Inflammatory macrophage treated with lipopolysaccharide for 4 hours (primary cell): ENCODE data around the gene EPB41L4A.

Experiments used
- DNase-seq: peaks from one replicate; pipeline ENCODE4 v3.0.0-alpha.2; 2020

EPB41L4A gene

DNA sequence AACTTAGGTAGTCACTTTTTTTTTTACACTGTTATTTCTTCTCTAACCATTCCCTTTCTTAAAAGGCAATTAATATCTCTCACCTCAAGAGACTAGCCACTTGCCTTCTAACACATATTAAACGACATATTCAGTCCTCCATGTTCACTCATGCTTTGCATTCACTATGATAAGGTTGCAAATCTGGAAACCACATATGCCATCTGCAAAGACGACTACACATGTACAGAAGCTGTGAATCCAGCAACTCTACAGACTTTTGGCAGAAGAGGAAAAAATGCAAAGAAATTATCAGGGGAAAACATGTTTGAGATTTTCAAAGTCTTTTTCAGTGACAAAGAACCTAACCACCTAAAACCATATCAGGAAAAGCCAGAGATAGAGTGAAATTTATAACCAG lies 112.1 kb downstream of the EPB41L4A start:
- no peak for DNase-seq

DNA sequence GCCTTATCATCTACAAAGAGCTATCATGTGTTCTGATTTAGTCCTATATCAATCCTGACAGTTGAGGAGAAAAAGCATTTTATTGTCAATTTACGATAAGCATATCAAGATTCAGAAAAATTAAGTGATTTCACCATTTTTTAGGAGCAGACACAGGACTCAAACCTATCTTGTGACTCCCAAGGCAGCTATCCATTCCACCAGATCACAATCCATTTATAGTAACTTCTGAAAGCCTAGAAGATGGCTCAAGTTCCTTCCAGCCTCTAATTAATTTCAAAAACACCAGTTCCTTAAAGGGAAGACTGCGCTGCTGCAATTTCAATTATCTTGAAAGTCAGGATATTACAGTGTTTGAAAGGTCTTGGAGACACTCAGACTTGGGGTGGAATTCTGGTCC lies 114.3 kb downstream of the EPB41L4A start:
- DNase-seq = no peak

DNA sequence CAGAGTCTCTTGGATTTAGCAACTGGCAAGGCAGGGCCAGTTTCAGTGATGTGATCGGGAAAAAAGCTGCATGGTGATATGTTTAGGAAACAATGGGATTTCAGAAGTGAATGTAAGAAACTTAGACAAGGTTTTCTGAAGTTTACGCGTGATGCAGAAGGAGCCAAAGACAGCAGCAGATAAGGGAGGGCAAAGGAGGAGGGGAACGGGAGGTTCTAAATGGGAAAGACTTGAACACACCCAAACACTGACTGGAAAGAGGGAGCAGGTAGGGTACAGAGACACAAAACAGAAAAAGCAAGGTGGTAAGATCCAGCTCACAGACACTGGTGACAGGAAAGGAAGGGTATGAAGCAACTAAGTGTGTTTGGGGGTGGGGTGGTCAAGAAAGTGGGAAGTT lies 115.4 kb downstream of the EPB41L4A start:
- no peak for DNase-seq

DNA sequence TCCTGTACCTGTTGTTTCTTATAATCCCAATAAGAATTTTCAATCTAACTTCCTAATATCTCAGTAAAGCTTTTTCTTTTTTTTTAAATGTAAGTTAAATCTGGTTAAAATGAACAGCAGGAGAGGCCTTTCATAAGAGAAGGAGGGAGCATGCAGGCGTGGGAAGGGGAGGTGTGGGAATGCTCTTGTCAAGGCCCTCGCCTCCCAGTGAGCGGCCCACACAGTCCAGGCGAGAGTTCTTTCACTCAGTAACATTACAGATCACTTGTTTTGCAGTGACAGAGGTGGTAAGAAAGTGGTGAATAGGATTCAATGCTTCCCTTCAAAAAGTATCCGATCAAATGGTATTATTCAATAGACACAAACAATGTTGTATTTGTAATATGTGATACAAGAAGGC lies 125.0 kb downstream of the EPB41L4A start:
- no peak for DNase-seq

DNA sequence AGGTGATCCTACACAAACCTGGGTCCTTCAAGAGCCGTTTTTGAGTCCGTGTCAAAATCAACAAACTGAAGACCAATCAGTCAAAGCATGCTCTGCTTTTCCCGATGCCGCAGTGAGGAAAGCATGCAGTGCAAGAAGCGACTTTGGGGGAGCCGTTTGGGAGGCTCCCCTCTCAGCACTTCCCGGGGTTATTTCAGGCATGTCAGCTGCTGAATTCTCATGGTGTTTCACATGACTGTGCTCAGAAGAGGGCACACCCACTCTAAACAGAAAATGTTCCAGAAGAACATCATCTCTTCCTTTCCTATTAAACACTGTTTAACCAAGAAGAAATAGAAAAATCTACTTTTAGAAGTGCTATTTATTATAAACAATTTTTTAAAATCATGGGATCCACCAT lies 125.5 kb downstream of the EPB41L4A start:
- no peak for DNase-seq

DNA sequence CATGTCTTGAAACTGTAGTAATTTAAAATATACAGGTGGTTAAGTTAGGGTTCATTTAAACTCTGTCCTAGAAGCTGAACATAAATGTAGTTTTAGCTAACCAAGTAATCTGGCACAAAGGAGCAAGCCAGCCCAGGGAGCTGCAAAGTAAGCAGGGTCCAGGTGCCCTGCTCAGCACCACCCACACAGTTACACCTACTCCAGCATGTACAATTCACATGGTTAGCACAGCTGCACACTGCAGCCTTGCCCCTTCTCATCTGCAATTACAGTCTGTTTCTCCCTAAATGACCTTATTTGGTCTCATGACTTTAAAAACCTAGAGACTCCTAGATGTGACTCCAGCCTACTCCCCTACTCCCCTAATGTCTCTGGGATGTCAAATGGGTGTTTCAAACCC lies 128.4 kb downstream of the EPB41L4A start:
- DNase-seq = no peak

DNA sequence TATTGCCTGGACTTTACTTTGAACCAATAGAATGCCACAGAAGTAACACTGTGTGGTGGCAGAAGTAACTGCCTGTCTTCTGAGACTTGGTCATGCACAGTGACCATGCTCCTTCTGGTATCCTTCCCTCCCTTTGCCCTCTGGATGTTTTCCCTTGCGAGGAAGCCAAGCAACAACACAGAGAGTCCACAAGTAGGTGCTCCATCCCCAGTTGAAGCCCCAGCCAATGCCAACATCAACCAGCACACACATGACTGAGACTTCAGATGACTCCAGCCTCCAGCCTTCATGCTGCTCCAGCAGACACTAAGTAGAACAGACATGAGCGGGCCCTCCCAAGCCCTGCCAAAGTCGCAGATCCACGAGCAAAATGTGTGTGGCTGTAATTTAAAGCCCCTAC lies 129.6 kb downstream of the EPB41L4A start:
- DNase-seq = no peak

DNA sequence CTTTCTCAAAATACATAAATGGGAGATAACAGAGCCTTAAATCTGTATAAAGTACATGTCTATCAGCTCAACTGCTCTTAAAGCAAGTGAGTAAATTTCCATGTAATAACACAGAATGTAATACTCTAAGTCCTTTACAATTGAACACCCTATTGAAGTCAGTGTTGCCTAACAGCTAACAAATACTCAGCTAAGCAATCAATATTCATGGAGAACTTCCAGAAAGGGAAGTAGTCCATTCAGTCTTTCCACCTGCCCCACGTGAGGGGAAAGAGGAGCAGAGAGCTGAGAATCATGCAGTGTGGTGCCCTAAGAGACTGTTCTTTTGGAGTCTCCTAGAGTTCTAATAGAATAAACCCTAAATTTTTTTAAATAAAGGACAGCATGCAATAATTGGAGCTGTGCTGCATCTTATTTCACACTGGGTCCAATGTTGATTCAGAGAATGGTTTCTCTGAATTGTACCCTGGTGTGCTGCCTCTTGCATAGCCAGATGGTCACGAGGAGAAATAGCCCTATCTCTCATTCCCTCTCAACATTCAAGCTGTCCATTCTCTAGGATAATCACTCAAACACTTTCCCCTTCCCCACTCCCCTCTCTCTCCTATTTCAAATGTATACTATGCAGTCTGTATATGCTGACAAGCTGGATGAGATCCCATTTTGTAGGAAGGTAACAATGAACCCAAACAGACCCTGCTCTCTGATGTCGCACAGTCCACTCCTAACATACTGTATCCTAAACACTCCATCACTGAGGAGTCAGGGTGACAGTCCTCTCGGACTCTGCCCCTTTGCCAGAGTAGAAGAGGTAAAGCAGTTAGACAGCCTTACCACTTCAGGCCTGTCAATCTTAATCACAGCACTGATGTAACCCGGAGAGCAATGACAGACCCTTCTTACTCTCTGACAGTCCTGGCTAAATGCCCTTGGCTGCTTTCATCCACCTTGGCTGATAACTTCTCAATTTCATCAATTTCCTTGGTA lies 134.8 kb downstream of the EPB41L4A start:
- DNase-seq = no peak

DNA sequence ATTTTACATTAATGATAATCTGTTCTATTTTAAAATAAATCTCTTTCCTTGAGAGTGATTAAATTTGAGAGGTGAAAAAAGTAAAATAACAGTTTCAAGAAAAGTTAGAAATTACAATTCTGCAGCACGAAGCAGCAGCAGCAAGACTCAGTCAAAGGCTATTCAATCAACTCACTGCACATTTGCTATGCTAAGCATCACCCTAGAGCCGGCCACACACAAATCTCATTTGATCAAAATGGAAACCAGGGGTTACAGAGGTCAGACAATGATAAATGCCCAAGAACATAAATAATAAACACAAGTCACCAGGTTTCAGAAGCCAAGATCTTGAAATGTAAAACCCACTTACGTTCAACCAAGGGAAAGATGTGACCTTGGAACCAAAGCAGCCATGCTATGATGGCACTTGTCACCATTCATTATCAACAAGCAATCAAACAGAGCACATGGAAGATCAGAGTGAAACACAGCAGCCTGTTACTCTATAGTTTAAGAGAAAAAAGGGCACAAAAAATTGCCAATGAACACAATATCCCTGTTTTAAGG lies 136.0 kb downstream of the EPB41L4A start:
- DNase-seq = no peak

DNA sequence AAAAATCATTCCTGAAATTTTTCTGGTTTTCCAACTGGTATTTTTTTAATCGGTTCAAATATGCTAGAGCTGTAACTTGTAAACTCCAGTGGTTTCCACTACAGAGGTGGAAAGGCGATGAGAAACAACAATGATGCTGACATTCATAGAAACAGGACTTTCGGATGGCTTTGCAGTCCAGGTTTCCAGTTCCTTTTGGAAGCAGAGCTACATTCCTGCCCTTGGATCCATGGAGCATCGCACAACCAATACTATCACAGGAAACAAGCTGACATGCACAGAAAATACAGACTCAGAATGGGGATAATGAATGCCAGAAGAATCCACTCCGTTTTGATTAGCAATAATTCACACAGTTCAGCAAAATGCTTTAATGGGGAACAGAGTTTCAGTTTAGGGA lies 140.0 kb downstream of the EPB41L4A start:
- DNase-seq = no peak

DNA sequence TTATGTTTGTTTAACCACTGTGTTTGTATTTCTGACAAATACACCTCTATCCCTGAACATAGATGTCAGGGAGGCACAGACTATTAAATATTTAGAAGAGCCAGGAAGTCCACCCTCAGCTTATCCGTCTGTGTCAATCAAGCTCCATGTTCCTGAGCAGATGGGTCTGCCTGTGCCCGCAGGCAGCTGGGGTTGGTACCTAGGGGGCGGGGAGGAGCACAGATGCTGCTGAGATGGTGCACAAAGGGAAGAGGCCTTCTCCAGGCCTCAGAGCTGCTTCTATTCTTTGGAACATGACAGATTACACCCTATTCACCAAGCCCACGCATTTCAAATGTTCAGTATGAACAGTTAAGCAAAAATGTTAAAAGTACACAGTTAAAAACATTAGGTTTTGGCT lies 142.1 kb downstream of the EPB41L4A start:
- DNase-seq = no peak

DNA sequence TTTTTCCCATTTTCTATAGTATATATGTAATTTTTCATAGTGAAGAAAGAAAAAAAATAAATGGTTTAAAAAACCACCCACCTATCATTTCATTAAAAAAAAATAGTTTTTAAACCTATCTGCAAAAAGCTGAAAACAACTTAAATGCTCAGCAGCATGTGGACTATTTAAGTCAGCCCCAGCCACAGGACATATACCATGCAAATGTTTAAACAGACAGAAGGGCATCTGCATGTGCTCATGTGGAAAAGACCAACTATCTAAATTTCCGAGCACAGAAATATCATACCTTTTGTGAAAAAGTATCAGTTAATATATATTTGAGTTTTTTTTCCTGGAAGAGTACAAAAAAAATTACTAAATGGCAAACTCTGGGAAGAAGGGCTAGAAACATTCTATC lies 143.4 kb downstream of the EPB41L4A start:
- no peak for DNase-seq

DNA sequence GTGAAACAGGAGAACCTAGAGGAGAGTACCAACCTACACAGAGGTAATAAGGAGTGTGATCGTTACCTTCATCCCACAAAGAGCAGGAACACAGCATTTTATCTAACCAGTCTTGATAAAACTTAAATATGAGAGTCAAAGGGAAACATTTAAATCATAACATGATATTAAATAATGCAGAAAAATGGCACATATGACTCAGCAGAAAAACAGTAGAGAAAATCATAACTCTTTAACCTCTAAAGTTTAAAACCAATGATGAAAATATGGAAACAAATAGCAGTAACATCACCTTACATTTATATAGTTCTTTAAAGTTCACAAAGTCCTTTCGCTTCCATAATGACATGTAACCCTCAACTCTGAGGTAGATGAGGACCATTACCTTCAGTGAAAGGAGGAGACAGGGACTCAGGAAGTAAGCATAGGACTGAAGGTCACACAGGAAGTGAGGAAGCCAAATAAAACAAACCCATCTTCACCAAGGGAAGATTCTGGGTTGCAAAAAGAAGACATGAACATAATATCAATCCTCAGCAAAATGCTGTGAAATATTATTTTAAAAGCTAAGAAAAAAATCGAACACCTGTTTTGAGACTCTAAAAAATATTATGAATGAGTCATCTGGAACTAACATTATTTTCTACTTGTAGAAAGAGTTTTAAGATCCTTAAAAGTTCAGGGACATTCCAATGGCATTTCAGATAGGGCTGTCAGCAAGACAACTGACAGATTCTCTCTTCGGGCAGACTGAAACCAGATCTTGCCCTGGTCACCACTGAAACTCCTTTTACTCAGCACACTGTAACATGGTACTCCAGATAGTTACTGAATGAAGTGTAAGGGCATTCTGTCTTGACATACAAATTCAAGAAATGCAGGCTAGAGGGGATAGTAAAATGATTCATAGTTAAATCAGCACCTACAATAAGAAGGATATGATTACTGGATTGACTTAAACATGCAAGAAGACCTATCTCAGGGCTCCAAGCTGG lies 148.5 kb downstream of the EPB41L4A start:
- DNase-seq = no peak

DNA sequence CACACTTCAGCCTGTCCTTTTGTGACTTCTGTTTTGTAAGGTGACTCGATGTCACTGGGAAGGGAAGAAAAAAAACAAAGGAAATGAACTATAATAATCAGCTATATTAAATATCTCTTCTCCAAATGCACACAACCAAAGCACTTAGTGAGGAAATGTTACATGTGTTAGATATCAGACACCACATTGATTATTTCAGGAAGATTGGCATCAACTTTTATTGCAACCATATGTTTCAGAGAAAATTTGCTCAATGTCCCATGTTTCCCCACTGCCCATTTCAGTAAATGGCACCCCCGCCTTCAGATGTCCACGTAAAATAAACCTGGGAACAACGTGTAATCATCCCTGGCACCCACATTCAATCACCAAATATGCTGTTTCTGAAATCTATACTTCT lies 151.8 kb downstream of the EPB41L4A start:
- DNase-seq = no peak

DNA sequence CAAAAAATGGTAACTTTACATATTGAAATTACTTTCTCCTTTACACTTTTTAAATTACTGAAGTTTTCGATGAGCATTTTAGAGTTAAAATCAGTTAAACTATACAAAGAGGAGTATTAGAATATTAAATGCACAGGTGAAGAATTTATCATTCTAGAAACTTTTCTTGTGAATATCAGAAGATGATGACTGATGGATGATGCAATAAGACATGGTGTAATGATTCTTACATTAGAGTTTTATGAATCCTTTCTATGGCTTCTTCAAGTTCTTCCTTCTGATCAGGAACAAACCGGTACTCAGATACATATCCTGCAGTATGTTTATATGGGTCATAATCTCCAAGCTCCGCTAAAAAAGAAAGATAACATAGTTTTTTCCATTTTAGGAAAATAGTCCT lies 154.4 kb downstream of the EPB41L4A start:
- no peak for DNase-seq

DNA sequence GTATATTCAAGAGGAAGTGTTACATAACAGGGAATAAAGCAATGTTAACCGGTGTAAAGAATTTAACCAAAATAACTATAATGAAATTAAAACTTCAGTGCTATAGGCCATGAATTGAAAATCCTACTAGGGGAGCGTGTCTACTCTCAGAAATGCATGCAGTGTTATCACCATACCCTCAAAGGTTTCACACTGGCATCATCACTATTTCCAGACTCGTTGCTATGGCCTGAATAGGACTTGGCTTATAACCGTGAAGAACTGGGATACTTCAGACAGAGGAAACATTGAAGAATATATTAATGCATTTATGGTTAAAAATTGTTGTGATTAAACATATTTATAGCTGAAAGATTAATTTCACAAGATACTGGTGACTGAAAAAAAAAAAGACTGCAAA lies 154.9 kb downstream of the EPB41L4A start:
- DNase-seq = no peak

DNA sequence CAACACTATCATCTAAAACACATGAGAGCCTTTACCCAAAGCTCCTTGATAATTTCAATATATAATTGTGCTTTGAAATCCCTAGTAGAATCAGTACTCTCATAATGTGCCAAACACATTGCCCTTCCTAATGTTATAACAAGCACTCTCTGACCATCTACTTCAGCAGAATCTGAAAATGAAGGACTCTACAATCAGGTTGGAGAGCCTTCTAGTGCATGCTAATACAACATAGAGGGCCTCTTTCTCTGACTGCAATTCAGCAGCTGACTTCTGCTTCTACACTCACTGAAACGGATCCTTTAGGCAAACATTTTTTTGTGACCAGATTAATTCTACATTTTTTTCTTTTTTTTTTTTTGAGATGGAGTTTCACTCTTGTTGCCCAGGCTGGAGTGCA lies 155.6 kb downstream of the EPB41L4A start:
- DNase-seq = no peak

DNA sequence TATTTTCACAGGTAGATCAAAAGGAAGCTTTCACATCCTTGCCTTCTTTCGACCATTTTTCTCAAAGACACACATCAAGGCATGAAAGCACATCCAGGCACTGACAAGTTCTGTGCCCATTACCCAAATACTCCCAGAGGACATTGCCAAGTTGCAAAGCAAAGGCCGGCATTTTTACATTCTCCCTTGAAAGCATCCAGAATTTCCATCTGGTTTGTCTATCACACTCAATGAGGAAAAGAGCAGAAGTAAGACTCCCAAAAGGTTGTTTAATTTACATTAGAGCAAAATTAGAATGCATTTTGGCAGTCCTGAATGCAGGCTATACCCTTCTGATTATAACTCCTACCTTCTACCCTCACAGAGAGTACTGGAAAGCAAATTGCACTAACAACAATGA lies 160.5 kb downstream of the EPB41L4A start:
- DNase-seq = no peak

DNA sequence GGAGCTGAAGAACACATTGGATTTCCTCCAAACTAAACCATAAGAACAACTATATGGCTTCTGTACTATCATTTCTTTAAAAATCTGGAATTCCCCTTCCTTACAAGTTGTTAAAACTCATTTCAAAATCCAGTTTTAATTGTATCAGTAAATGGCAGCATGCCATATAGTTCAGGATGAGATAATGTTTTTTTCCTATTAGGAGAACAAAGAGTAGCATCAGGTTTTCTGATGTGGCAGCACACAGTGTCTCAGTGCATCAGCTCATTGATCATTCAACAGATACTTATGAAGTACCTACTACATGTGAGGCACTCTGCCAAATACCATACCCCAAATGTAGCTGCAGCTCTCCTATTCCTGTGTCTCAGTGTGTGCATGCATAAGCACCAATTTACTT lies 161.1 kb downstream of the EPB41L4A start:
- no peak for DNase-seq

DNA sequence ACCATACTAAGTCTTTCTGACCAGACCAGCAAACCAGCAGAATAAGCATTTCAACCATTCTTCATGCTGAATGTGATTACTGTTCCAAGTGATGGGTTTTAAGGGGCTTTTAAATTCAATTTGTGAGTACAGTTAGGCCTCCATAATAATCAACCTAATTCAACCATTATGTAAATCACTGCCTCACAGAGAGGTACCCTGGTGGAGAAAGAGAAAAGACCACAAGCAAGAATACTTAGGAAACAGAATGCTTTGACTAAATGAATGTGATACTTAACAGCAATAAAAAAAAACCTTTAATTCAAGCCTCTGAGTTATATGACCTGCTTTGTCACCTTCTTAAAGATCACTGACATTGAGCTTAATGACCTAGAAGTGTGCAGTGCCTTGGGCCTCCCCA lies 162.1 kb downstream of the EPB41L4A start:
- DNase-seq = no peak

DNA sequence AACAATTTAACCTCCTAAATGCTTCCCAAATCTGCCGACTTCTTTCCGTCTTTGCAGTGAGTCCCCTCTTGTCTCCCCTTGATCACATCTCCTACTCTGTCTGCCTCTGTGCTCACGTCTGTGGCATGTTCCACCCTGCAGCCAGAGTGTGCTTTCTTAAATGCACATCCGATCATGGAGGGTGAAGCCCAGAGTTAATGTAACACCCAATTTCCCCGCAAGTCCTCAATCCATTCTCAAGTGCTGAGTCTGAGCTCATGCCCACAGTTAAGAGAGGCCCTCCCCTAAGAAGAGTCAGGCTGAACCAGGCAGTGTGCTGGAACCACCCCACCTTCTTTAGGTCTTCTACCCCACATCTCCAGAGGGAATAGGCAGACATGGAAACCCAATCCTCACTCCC lies 164.8 kb downstream of the EPB41L4A start:
- DNase-seq = no peak

DNA sequence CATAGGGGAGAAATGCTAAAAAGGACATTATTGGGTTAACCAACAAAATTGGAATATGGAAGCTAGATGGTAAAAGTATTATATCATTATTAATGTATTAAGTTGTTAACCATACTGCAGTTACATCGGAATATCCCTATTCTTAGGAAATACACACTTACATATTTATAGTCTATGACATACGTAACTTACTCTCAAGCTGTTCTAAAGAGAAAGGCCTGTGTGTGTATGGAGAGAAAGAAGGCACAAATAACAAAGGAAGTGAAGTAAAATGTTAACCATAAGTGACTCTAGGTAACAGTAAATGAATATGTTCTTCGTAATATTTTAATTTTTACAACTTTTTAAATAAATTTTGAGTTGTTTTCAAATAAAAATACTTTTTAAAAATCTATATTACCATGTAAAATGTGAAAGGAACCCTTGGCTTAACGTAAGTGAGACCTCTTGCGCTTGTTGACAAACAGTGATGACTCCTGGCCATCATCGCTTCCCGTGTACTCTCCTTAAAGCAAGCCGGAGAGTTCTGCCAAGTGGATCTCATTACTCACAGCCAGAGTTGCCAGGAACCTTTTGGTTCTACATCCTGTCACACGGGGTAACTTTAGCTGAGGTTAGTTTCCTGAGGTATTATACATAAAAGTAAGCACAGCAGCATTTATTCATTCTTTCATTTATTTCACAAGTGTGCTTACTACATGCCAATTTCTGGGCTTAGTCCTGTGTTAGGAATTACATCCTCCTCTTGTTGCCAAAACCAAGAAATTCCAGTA lies 165.4 kb downstream of the EPB41L4A start:
- no peak for DNase-seq

DNA sequence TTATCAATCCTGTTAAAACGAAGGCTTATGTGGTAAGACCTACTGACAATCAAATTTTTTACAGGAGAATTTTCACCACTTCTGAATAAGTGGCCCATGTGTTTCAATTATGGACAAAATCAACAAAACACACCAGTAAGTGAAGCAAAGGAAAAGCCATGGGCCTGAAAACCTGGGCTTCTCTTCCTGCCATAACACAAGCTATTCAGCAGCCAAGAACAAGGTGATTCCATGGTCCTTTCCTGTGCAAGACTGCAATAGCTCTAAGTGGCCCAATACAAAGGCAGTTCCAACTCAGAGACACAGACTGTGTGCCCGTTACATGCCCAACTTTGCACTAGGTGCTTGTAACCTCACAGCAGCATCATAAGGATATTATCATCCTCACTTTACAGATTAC lies 168.5 kb downstream of the EPB41L4A start:
- no peak for DNase-seq
